Middle frontal gyrus (tissue), 1 donor: Measurements from ENCODE around the gene OSBPL8.

ENCODE experiments used
- DNase-seq: peaks from one replicate; pipeline ENCODE4 v3.0.0-alpha.2; 2015; ENCODE audit warnings: low spot score; ENCODE audit errors: extremely low spot score

OSBPL8 gene

DNA sequence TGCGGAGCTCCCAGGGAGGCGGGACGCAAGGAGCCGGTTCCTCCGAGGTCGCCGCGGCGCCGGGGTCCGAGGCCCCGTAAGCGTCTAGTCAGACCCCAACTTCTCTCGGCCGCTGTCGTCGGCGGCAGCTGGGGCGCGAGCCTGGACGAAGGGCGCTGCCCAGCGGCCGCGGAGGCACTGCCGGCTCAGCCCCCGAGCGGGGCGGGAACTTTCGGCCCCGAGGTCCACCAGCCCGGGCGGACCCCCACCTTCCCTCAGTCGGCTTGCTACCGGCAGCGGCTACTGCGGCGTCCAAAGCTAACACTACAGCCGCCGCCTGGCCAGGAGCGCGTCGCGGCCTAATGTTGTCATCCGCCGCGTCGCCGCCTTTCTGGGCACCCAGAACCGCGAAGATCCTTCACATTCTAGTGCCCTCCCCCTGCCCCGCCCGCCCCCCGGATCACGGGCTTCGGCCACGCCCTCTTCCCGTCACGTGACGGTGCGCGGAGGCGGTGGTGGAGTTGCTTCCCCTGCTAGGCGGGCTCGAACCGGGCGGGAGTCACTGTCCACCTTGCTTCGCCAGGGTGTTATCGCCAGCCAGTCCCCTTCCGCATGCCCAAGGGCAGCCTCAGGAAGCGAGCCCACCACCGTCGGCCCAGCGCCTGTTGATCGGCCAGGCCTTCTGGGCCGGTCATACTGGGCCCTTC is at the start of gene OSBPL8:
Gene OSBPL8, minus strand, starts transcription at position 372 of the 686 bp plus-strand sequence. CDS start 72,220 bp downstream, outside the sequence.
- peak; percentile 92 for DNase-seq

GRCh38 chr12:76608070-76608469 is 48.5 kb upstream of the OSBPL8 start:
- DNase-seq: no peak

DNA sequence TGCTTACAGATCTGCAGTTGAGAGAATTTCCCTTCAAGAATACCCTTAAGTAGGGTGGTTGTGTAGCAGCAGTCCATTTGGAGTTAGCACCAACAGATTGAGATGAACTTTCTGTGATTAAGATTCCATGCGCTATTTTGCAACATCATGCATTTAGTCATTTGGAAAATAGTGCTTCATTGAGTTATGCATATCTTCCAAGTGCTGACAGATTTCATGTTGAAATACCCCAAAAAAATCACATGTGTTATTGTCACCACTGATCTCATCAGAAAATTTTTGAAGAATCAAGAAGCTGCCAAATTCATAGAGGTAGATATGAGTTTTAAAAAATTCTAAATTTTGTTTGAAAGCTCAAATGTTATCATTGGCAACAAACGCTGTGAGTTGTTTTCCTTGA is 35.5 kb upstream of the OSBPL8 start:
- DNase-seq: no peak

DNA sequence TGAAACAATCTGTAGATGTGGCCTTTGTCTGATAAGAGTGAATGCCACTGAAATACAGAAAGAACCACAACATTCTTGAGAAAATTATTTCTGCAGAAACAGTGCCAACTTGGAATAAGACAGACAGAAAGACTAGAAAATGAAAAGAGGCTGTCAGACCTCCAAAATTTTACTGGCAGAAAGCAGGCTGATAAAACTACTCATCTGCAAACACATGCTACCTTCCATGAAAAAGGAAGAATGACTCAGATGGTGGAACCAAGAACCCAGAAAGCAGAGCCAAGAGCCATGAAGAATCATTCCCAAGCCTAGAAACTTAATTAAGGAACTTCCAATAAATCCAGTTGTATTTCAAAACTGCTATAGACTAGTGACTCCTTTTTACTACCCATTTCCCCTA is 31.9 kb upstream of the OSBPL8 start:
- DNase-seq: no peak

- no peak for DNase-seq
Observed at GRCh38 chr12:76590131-76590530, 30.6 kb upstream of the OSBPL8 start.

DNA sequence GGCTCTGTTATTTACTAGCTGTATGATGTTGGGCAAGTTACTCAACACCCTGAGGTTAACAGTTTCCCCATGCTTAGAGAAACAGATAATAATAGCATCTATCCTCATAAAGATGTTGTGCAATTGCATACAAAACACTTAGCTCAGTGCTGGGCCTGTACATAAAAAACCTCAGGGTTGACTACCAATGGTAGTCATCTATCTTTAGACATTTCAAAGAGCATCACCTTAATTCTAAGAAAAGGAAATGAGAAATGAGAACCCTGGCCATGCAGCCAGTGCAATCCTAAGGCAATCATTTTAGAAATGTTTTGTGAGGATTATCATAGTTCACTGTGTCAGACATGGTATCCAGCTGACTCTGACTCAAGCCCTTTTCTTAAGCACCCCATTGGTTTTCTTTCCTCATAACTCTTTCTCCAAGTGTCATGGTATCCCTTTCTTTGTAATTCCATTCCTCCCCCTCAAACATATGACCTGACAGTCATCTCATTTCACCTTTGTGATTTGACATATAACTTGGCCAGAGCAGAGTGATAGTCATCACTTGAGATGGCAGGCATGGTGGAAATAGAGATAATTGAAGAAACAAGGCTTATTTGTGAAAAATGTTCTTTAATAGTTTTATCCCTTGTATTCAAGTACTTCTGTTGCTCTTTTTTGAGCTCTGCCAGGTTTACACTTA is 29.5 kb upstream of the OSBPL8 start:
- DNase-seq: no peak

DNA sequence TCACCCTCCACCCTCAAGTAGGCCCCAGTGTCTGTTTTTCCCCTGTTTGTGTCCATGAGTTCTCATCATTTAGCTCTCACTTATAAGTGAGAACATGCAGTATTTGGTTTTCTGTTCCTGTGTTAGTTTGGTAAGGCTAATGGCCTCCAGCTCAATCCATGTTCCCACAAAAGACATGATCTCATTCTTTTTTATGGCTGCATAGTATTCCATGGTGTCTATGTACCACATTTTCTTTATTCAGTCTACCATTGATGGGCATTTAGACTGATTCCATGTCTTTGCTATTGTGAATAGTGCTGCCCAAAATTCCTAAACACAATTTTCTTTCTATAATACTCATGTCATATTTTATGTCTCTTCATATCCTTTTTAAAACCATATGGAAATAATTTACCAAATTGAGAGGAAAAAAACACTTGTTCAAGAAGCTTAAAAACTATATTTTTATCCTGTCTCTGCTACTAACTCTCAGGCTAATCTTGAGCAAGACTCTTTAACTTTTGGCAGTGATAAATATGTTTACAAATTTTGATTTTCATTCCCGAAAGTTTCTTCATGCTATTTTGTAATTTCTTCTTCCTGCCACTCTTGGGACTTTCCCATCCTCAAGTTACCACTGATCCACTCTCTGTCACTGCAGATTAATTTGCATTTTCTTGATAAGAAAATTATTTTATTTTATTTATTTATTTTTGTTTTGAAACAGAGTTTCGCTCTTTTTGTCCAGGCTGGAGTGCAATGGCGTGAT is 28.0 kb upstream of the OSBPL8 start:
- no peak for DNase-seq

DNA sequence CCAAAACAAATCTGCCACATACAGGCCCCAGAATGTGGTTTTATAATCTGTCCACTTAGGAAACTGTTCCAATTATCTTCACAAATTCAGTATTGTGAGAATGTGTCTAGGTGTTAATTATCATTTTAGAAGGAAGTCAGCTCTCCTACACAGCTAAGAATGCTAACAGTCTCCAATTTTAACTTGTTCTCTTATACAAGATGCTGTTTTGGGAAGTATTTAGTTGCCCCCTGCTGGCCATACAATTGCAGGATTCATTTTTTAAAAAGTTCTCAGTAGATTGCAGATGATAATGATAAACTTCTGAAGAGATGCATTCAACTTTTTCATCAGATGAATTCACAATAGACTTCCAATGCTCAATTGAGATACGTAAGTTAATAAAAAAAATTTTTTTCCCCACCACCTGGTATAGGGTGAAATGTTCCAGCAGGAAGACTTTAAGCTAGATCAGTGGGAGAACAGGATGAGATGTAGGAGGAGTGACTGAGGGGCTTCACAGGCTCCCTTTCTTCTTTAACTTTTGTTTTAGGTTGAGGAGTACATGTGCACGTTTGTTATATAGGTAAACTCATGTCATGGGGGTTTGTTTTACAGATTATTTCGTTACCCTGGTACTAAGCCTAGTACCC is 27.3 kb upstream of the OSBPL8 start:
- DNase-seq: peak; percentile 63

GRCh38 chr12:76583301-76583700 is 23.7 kb upstream of the OSBPL8 start:
- no peak for DNase-seq

DNA sequence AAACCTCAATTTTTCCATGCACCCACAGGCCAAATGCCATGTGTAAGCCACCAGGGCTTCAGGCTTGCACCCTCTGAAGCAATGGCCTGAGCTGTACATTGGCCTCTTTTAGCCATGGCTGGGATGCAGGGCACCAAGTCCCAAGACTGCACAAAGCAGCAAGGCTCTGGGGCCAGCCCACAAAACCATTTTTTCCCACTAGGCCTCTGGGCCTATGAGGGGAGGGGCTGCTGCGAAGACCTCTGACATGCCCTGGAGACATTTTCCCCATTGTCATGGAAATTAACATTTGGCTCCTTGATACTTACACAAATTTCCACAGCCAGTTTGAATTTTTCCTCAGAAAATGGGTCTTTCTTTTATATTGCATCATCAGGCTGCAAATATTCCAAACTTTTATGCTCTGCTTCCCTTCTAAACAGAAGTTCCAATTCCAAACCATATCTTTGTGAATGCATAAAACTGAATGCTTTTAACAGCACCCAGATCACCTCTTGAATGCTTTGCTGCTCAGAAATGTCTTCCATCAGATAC is 14.3 kb upstream of the OSBPL8 start:
- no peak for DNase-seq

DNA sequence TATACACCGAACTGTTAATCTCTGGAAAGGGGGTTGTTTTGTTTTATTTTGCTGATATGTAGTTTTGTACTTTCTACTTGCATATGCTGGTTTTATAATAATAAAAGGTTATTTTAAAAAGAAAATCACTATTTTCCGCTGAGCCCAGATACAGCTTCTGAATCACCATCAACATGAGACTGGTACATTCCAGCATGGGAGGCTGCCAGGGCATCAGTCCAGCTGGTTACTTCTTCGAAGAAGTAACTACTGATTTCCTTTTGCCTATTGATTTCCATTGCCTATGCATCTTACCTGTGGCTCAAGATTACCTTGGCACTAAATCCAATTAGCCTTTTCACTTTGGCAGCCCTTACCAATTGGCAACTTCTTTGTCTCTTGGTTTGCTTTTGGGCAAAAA is 11.7 kb upstream of the OSBPL8 start:
- no peak for DNase-seq

GRCh38 chr12:76569685-76570604 is 10.4 kb upstream of the OSBPL8 start:
- DNase-seq: no peak

- DNase-seq: no peak
Observed at GRCh38 chr12:76568888-76569551, 9.4 kb upstream of the OSBPL8 start.

DNA sequence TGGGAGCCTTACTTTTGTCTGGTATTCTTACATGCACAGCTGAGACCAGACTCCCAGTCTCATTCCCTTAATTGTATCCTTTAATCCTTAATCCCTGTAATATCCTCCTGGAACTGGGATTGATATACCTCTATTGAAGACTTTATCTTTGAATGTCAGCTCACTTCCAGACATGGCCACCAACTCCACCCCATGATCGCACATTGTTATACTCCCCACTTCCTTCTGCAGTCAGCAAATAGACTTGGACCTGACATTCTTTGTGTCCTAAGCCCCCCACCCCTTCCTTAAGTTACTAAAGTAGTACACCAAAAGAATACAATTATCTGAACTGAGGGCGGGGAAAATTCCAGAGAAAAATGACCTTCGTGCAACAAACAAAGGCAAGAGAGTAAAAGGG is 8.6 kb upstream of the OSBPL8 start:
- no peak for DNase-seq

DNA sequence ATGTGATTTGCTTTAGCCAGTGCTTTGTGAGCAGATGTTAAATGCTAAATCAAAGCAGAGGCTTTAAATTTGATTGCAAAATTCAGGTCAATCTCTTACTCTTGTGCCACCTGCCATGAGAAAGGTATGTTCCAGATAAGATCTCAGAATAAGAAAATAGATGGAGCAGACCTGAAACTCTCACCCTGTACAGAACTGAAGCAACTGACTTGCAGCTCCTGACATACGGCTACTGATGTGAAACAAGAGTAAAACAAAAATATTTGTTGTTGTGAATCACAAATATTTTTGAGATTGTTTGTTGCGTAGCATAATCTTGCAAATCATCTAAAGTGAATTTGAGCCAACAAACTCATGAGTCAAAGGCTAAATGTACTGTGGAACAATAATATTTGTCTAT is 3.5 kb upstream of the OSBPL8 start:
- no peak for DNase-seq

GRCh38 chr12:76562130-76562529 is 2.6 kb upstream of the OSBPL8 start:
- no peak for DNase-seq

DNA sequence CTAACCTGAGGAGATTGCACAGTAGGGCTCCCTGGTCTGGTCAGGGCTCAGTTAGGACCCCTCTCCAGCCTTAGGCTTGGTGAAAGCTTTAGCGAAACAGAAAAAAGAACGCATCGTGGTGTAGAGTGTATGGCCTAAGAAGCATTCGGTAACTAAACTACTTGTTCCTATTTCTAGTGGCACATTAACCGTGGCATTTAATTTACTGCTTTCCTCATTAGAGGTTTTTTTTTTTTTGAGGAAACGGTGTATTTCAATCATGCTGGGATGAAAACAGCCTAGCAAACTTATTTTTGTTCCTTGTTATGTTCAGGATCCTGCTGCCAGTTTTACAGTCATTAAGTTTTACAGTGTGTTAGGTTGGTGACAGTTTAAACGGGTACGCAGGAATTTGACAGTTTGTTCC is 518 bp upstream of the OSBPL8 start:
- DNase-seq: no peak

DNA sequence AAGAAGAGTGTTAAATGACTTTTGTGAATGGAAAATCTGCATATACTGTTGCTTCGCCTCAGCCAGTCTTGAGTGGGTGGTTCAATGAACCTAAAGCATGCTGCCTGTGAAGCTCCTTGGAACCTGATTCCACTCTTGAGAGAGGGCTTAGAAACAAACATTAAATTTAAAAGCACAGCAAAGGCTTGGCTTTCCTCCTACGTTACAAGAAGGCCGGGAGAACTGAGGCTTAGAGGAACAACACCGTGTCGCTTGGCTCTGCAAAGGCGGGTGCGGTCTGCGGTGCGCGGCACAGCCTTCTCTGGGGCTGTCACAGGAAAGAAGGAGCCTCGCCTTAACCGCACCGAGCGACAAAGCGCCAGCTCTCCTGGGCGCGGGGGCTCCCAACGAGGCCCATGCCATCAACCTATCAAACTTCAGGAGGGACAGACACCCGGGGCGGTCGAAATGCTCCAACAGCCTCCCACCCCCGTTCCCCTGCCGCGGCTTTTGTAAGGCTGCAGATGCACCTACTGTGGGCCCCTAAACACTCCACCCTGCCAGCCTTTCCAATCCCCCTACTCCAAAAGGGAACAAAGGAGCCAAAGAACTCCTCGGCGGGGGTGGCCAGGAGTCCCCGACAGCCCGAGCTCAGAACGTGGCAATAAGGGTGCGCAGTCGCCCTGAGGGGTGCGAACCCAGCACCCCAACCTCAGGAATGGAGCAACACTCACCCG is 729 bp downstream of the OSBPL8 start:
- DNase-seq: no peak

DNA sequence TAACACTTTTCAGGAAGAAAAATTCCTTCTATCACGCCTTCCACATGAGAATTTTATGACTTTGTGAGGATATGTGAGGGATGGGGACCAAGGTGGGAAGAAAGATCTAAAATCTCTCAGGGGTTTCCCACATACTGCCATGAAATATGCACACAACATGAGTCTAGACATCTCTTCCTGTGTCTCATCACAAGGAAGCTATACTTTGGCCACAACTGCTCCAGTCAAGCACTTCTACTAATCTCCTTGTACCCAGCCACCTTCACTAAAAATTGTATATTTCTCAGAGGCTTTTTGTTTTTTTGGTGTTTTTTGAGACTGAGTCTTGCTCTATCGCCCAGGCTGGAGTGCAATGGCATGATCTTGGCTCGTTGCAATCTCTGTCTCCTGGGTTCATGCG is 3.2 kb downstream of the OSBPL8 start:
- DNase-seq: no peak
